Measurements from ENCODE around the gene DNAJB8.

GRCh38 chr3:128413413-128414205 is 53.1 kb downstream of the DNAJB8 start:
- no peak for TF ChIP-seq CTCF (IDR thresholded peaks at IDR 0.05)
- no peak for TF ChIP-seq POLR2AphosphoS5 (IDR thresholded peaks at IDR 0.05)
